GM23338 (cell line): ENCODE measurements around the gene OTOG. TPM values are rescaled to one million over a fixed set of nuclear protein-coding genes. Genes with fewer than 3 reads are reported as not detected.

Experiments used
- ATAC-seq: fragments of 200-7000 bp; cut with Tn5 transposase; 3 replicates; pipeline ENCODE4 v1.9.1; 2020
- DNase-seq: peaks from one replicate; pipeline ENCODE4 v3.0.0-alpha.2; 2015; ENCODE audit warnings: low spot score
- H2AFZ ChIP-seq: fragments of 200-600 bp; sonication (generic); 2 replicates; pipeline ENCODE4 v1.8.0; 2016; ENCODE audit warnings: antibody characterized with exemption, mild to moderate bottlenecking, moderate library complexity
- H3F3A ChIP-seq: fragments of 200-600 bp; sonication (generic); replicated peaks from 2 replicates; pipeline ENCODE4 v1.8.0; 2017; ENCODE audit warnings: antibody characterized with exemption, mixed run types, low read depth
- H3K27ac ChIP-seq: fragments of 200-600 bp; sonication (generic); 2 replicates; pipeline ENCODE4 v1.6.1; 2016; ENCODE audit warnings: low read depth
- H3K27me3 ChIP-seq: fragments of 200-600 bp; sonication (generic); 2 replicates; pipeline ENCODE4 v1.8.0; 2016; ENCODE audit warnings: mild to moderate bottlenecking, mixed run types, moderate library complexity; ENCODE audit not compliant: insufficient read depth
- H3K36me3 ChIP-seq: fragments of 200-600 bp; sonication (generic); 2 replicates; pipeline ENCODE4 v1.8.0; 2016; ENCODE audit warnings: mild to moderate bottlenecking; ENCODE audit not compliant: insufficient read depth
- H3K4me1 ChIP-seq: fragments of 200-600 bp; sonication (generic); 2 replicates; pipeline ENCODE4 v1.8.0; 2016; ENCODE audit warnings: mild to moderate bottlenecking, moderate library complexity; ENCODE audit not compliant: insufficient read depth
- H3K4me2 ChIP-seq: fragments of 200-600 bp; sonication (generic); 2 replicates; pipeline ENCODE4 v1.7.1; 2017; ENCODE audit warnings: mixed run types
- H3K4me3 ChIP-seq: fragments of 200-600 bp; sonication (generic); 2 replicates; pipeline ENCODE4 v1.6.1; 2016; ENCODE audit warnings: mixed run types
- H3K79me2 ChIP-seq: fragments of 200-600 bp; sonication (generic); replicated peaks from 2 replicates; pipeline ENCODE4 v1.8.0; 2017; ENCODE audit warnings: mild to moderate bottlenecking; ENCODE audit not compliant: insufficient read depth
- H3K9me2 ChIP-seq: fragments of 200-600 bp; sonication (generic); 2 replicates; pipeline ENCODE4 v1.8.0; 2017; ENCODE audit not compliant: insufficient read depth
- H4K20me1 ChIP-seq: fragments of 200-600 bp; sonication (generic); replicated peaks from 2 replicates; pipeline ENCODE4 v1.8.0; 2017; ENCODE audit warnings: mild to moderate bottlenecking; ENCODE audit not compliant: insufficient read depth
- H3K27ac Mint-ChIP-seq: 2 replicates; pipeline ENCODE4 v1.8.0; 2020; ENCODE audit warnings: inconsistent platforms, mild to moderate bottlenecking, moderate library complexity, mixed read lengths
- H3K27me3 Mint-ChIP-seq: 3 replicates; pipeline ENCODE4 v1.8.0; 2022; ENCODE audit warnings: low read depth, mild to moderate bottlenecking, moderate library complexity, mixed read lengths, inconsistent platforms; ENCODE audit not compliant: insufficient read depth, poor library complexity
- H3K36me3 Mint-ChIP-seq: 3 replicates; pipeline ENCODE4 v1.8.0; 2021; ENCODE audit warnings: low read depth, mild to moderate bottlenecking, inconsistent platforms, moderate library complexity, mixed read lengths
- H3K4me1 Mint-ChIP-seq: 3 replicates; pipeline ENCODE4 v1.8.0; 2020; ENCODE audit warnings: mild to moderate bottlenecking, inconsistent platforms, mixed read lengths
- H3K4me3 Mint-ChIP-seq: 3 replicates; pipeline ENCODE4 v1.8.0; 2021; ENCODE audit warnings: moderate library complexity, mild to moderate bottlenecking, inconsistent platforms, mixed read lengths
- H3K9me3 Mint-ChIP-seq: 3 replicates; pipeline ENCODE4 v1.8.0; 2020; ENCODE audit warnings: moderate library complexity, mild to moderate bottlenecking, inconsistent platforms, mixed read lengths
- CREB1 ChIP-seq: fragments of 250-450 bp; sonication (Bioruptor Pico); IDR thresholded peaks from 2 replicates; pipeline ENCODE4 v1.5.0; 2020; ENCODE audit warnings: low read depth, mild to moderate bottlenecking, moderate library complexity
- EZH2 ChIP-seq: fragments of 200-600 bp; sonication (generic); IDR thresholded peaks from one replicate; pipeline ENCODE4 v1.8.0; 2017; ENCODE audit warnings: antibody characterized with exemption, mild to moderate bottlenecking, low read depth; ENCODE audit not compliant: unreplicated experiment
- EZH2phosphoT487 ChIP-seq: fragments of 200-600 bp; sonication (generic); IDR thresholded peaks from one replicate; pipeline ENCODE4 v1.8.1; 2018; ENCODE audit warnings: antibody characterized with exemption; ENCODE audit not compliant: unreplicated experiment
- JUNB ChIP-seq: IDR thresholded peaks from one replicate; pipeline ENCODE4 v1.6.1; 2016; ENCODE audit warnings: antibody characterized with exemption; ENCODE audit not compliant: unreplicated experiment
- NANOG ChIP-seq: IDR thresholded peaks from 2 replicates; pipeline ENCODE4 v1.6.1; 2016; ENCODE audit warnings: antibody characterized with exemption, borderline replicate concordance
- POLR2AphosphoS5 ChIP-seq: IDR thresholded peaks from 2 replicates; pipeline ENCODE4 v1.6.1; 2016; ENCODE audit warnings: antibody characterized with exemption, low read depth
- STAT1 ChIP-seq: IDR thresholded peaks from one replicate; pipeline ENCODE4 v1.6.1; 2016; ENCODE audit warnings: antibody characterized with exemption; ENCODE audit not compliant: unreplicated experiment
- ZNF114 ChIP-seq: fragments of 250-450 bp; sonication (Bioruptor Pico); IDR thresholded peaks from 2 replicates; pipeline ENCODE4 v1.5.0; 2020; ENCODE audit warnings: mild to moderate bottlenecking, moderate library complexity
- ZNF331 ChIP-seq: fragments of 250-450 bp; sonication (Bioruptor Pico); IDR thresholded peaks from 2 replicates; pipeline ENCODE4 v1.5.0; 2020; ENCODE audit warnings: low read depth, mild to moderate bottlenecking, moderate library complexity
- polyA plus RNA-seq: library from polyadenylated mRNA; unstranded; fragments of >200 nt; fragmentation: Nextera tagmentation; extraction: Ambion mirVana; gene quantifications from 2 replicates; pipeline ENCODE4 v1.2.1, GENCODE V29; 2016
- total RNA-seq: library from RNA; depleted of rRNA; stranded (reverse); fragments of >200 nt; shearing (Covaris generic); gene quantifications from 2 replicates; pipeline ENCODE4 v1.2.3, GENCODE V29; 2014
- TF ChIP-seq, protein P1 (sequence below): IDR thresholded peaks from one replicate; pipeline ENCODE4 v1.6.1; 2018; ENCODE audit warnings: antibody characterized with exemption; ENCODE audit not compliant: unreplicated experiment
- TF ChIP-seq, protein P2 (sequence below): IDR thresholded peaks from 2 replicates; pipeline ENCODE4 v1.6.1; 2016; ENCODE audit warnings: antibody characterized with exemption
- TF ChIP-seq, protein P3 (sequence below), 2 experiments: fragments of 200-600 bp in 1 of 2; sonication (generic) in 1 of 2; conservative IDR thresholded peaks; 2 replicates each; pipeline versions ENCODE4 v1.5.1 to v1.6.1; 2016 to 2017; ENCODE audit warnings: antibody characterized with exemption in 2 of 2, low read depth in 2 of 2, mild to moderate bottlenecking in 2 of 2, moderate library complexity in 1 of 2
- TF ChIP-seq, protein P4 (sequence below): fragments of 250-450 bp; sonication (Bioruptor Pico); IDR thresholded peaks from 2 replicates; pipeline ENCODE4 v1.5.0; 2020; ENCODE audit warnings: mild to moderate bottlenecking, moderate library complexity

Gene OTOG
- total and polyA plus RNA-seq, 2 experiments from 2014 or later, result 0.40 to 0.52 TPM

DNA sequence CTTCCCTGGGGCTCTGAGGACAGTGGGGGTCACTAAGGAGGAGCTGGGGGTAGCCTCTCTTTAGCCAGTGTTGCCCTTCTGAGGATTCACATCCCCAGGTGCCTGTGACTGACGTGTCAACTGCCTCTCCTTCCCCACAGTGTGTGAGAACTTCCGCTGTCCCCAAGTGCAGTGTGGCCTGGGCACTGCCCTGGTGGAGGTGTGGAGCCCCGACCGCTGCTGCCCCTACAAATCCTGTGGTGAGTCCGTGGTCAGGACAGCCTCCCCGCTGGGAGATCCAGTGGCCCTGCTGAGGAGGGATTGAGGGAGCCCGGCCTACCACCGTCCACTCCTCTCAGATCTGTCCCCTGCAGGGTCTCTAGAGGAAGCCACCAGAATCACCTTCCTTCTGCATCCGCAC, 91.3 kb downstream of the OTOG start (continued):
- TF ChIP-seq, protein P1, sequence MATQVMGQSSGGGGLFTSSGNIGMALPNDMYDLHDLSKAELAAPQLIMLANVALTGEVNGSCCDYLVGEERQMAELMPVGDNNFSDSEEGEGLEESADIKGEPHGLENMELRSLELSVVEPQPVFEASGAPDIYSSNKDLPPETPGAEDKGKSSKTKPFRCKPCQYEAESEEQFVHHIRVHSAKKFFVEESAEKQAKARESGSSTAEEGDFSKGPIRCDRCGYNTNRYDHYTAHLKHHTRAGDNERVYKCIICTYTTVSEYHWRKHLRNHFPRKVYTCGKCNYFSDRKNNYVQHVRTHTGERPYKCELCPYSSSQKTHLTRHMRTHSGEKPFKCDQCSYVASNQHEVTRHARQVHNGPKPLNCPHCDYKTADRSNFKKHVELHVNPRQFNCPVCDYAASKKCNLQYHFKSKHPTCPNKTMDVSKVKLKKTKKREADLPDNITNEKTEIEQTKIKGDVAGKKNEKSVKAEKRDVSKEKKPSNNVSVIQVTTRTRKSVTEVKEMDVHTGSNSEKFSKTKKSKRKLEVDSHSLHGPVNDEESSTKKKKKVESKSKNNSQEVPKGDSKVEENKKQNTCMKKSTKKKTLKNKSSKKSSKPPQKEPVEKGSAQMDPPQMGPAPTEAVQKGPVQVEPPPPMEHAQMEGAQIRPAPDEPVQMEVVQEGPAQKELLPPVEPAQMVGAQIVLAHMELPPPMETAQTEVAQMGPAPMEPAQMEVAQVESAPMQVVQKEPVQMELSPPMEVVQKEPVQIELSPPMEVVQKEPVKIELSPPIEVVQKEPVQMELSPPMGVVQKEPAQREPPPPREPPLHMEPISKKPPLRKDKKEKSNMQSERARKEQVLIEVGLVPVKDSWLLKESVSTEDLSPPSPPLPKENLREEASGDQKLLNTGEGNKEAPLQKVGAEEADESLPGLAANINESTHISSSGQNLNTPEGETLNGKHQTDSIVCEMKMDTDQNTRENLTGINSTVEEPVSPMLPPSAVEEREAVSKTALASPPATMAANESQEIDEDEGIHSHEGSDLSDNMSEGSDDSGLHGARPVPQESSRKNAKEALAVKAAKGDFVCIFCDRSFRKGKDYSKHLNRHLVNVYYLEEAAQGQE, result no peak
- TF ChIP-seq POLR2AphosphoS5 (no peak), NANOG (no peak), ZNF331 (no peak), CREB1 (CRISPR knock-in tag) (no peak), ZNF114 (CRISPR knock-in tag) (no peak), STAT1 (no peak), JUNB (no peak), EZH2phosphoT487 (no peak), EZH2 (no peak)
- TF ChIP-seq, protein P2, sequence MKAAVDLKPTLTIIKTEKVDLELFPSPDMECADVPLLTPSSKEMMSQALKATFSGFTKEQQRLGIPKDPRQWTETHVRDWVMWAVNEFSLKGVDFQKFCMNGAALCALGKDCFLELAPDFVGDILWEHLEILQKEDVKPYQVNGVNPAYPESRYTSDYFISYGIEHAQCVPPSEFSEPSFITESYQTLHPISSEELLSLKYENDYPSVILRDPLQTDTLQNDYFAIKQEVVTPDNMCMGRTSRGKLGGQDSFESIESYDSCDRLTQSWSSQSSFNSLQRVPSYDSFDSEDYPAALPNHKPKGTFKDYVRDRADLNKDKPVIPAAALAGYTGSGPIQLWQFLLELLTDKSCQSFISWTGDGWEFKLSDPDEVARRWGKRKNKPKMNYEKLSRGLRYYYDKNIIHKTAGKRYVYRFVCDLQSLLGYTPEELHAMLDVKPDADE, result no peak
- TF ChIP-seq, protein P3, sequence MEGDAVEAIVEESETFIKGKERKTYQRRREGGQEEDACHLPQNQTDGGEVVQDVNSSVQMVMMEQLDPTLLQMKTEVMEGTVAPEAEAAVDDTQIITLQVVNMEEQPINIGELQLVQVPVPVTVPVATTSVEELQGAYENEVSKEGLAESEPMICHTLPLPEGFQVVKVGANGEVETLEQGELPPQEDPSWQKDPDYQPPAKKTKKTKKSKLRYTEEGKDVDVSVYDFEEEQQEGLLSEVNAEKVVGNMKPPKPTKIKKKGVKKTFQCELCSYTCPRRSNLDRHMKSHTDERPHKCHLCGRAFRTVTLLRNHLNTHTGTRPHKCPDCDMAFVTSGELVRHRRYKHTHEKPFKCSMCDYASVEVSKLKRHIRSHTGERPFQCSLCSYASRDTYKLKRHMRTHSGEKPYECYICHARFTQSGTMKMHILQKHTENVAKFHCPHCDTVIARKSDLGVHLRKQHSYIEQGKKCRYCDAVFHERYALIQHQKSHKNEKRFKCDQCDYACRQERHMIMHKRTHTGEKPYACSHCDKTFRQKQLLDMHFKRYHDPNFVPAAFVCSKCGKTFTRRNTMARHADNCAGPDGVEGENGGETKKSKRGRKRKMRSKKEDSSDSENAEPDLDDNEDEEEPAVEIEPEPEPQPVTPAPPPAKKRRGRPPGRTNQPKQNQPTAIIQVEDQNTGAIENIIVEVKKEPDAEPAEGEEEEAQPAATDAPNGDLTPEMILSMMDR (conservative IDR thresholded peaks at IDR 0.05; ENCODE audit: low read depth in 2 of 2), result no peak

DNA sequence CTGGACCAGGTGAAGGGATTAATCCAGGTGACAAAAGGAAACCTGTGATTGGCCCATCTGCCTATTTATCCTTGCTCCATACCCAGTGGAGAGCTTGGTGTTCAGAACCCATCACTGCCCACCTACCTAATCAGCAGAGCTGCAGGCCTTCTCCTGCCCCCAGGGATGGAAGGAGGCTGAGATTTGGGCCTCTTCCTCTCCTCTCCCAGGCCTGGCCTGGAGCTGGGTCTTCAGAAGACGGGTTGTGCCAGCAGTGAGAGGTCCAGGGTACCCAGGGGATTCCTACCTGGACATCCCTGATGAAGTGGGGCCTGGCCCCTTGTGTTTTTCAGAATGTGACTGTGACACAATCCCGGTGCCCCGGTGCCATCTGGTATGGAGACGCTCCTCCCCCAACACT, 92.0 kb downstream of the OTOG start:
- Mint-ChIP-seq H3K4me3 (no peak overlapping the region), H3K9me3 (no peaks in the 10 kb centered on the region), H3K36me3 (no peaks in the 10 kb centered on the region), H3K27ac (no peak overlapping the region), H3K27me3 (peaks cover 5% of the 10 kb centered on the region), H3K4me1 (no peaks in the 10 kb centered on the region)
- no peaks in the 10 kb centered on the region for H3K27me3 ChIP-seq
- H4K20me1 ChIP-seq, result no peaks in the 10 kb centered on the region
- no peak overlapping the region for H3K4me2 ChIP-seq
- no peak overlapping the region for H3K4me3 ChIP-seq
- DNase-seq (no peak), ATAC-seq (no peak)
- H3F3A ChIP-seq, result no peaks in the 10 kb centered on the region
- no peaks in the 10 kb centered on the region for H3K79me2 ChIP-seq
- no peak overlapping the region for H3K27ac ChIP-seq
- no peaks in the 10 kb centered on the region for H3K4me1 ChIP-seq
- no peak overlapping the region for H2AFZ ChIP-seq
- H3K36me3 ChIP-seq, result no peaks in the 10 kb centered on the region
- H3K9me2 ChIP-seq, result 0 out of 2 replicates have a peak, but pooled peaks cover 3% of the 10 kb centered on the region
- TF ChIP-seq, protein P4, sequence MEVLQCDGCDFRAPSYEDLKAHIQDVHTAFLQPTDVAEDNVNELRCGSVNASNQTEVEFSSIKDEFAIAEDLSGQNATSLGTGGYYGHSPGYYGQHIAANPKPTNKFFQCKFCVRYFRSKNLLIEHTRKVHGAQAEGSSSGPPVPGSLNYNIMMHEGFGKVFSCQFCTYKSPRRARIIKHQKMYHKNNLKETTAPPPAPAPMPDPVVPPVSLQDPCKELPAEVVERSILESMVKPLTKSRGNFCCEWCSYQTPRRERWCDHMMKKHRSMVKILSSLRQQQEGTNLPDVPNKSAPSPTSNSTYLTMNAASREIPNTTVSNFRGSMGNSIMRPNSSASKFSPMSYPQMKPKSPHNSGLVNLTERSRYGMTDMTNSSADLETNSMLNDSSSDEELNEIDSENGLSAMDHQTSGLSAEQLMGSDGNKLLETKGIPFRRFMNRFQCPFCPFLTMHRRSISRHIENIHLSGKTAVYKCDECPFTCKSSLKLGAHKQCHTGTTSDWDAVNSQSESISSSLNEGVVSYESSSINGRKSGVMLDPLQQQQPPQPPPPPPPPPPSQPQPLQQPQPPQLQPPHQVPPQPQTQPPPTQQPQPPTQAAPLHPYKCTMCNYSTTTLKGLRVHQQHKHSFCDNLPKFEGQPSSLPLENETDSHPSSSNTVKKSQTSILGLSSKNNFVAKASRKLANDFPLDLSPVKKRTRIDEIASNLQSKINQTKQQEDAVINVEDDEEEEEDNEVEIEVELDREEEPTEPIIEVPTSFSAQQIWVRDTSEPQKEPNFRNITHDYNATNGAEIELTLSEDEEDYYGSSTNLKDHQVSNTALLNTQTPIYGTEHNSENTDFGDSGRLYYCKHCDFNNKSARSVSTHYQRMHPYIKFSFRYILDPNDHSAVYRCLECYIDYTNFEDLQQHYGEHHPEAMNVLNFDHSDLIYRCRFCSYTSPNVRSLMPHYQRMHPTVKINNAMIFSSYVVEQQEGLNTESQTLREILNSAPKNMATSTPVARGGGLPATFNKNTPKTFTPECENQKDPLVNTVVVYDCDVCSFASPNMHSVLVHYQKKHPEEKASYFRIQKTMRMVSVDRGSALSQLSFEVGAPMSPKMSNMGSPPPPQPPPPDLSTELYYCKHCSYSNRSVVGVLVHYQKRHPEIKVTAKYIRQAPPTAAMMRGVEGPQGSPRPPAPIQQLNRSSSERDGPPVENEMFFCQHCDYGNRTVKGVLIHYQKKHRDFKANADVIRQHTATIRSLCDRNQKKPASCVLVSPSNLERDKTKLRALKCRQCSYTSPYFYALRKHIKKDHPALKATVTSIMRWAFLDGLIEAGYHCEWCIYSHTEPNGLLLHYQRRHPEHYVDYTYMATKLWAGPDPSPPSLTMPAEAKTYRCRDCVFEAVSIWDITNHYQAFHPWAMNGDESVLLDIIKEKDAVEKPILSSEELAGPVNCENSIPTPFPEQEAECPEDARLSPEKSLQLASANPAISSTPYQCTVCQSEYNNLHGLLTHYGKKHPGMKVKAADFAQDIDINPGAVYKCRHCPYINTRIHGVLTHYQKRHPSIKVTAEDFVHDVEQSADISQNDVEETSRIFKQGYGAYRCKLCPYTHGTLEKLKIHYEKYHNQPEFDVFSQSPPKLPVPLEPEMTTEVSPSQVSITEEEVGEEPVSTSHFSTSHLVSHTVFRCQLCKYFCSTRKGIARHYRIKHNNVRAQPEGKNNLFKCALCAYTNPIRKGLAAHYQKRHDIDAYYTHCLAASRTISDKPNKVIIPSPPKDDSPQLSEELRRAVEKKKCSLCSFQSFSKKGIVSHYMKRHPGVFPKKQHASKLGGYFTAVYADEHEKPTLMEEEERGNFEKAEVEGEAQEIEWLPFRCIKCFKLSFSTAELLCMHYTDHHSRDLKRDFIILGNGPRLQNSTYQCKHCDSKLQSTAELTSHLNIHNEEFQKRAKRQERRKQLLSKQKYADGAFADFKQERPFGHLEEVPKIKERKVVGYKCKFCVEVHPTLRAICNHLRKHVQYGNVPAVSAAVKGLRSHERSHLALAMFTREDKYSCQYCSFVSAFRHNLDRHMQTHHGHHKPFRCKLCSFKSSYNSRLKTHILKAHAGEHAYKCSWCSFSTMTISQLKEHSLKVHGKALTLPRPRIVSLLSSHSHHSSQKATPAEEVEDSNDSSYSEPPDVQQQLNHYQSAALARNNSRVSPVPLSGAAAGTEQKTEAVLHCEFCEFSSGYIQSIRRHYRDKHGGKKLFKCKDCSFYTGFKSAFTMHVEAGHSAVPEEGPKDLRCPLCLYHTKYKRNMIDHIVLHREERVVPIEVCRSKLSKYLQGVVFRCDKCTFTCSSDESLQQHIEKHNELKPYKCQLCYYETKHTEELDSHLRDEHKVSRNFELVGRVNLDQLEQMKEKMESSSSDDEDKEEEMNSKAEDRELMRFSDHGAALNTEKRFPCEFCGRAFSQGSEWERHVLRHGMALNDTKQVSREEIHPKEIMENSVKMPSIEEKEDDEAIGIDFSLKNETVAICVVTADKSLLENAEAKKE (CRISPR knock-in tag), result no peak
- TF ChIP-seq EZH2phosphoT487 (no peak), NANOG (no peak)
